HEK293 (cell line): ENCODE data around the gene SH3RF3.

Experiments
- ZNF398 ChIP-seq: fragments of 450-650 bp; formaldehyde crosslinking; IDR thresholded peaks from 2 replicates; pipeline ENCODE4 v1.5.1; 2017; ENCODE audit warnings: missing biosample characterization, missing genetic modification characterization
- TF ChIP-seq, protein P1 (sequence below): fragments of 450-650 bp; formaldehyde crosslinking; IDR thresholded peaks from 2 replicates; pipeline ENCODE4 v1.5.1; 2016; ENCODE audit warnings: missing biosample characterization, missing genetic modification characterization

DNA sequence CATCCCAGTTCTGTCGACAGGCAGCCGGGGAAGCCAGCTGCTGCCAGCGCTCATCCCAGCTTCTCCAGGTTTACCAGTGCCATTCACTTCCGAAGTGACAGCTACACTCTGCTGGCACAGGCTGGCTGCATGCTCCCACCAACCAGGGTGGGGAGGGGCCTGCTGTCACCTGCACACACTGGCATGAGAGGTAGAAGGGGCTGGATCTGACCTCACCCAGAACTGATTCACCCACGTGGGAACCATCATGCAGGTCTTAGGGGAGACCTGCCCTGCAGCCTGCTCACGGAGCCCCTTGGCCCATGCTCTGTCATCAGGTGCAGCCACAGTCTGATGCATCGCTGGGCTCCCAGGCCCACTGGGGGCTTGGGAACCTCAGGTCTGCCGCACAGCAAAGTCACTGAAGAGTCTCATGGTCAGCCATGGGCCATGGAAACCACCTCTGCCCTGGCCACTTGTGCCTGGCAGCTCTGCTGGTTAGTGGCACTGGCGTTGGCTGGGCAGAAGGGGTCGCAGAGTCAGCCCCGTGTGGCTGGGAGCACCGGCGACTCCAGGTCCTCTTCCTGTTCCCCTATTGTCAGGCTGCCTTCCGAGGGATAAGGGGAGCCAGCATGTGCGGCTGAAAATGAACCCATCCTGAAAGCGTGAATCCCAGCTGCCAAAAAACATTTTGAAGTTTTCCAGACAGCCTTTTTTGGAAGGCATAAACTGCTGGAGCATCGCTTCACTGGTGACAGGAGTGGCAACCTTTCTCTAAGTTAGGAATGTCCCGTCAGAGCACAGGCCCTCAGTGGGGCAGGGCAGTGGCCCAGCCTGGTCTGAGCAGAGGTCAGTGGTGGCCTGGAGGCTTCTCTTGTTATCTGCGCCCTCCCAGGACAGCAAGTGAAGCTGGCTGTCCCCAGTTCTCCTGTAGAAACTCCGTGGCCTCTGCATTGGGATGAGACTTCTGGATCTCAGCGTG lies 327.0 kb downstream of the SH3RF3 start:
- TF ChIP-seq ZNF398 (tag by site-specific recombination), result no peak
- TF ChIP-seq, protein P1, sequence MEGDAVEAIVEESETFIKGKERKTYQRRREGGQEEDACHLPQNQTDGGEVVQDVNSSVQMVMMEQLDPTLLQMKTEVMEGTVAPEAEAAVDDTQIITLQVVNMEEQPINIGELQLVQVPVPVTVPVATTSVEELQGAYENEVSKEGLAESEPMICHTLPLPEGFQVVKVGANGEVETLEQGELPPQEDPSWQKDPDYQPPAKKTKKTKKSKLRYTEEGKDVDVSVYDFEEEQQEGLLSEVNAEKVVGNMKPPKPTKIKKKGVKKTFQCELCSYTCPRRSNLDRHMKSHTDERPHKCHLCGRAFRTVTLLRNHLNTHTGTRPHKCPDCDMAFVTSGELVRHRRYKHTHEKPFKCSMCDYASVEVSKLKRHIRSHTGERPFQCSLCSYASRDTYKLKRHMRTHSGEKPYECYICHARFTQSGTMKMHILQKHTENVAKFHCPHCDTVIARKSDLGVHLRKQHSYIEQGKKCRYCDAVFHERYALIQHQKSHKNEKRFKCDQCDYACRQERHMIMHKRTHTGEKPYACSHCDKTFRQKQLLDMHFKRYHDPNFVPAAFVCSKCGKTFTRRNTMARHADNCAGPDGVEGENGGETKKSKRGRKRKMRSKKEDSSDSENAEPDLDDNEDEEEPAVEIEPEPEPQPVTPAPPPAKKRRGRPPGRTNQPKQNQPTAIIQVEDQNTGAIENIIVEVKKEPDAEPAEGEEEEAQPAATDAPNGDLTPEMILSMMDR (tag by site-specific recombination), result no peak
